Activated CD8-positive, alpha-beta memory T cell treated with anti-CD3 and anti-CD28 coated beads, Interleukin-2, amount 10 ng/mL, durations not matched to agents 7 days and 5 days (primary cell): ENCODE results near the gene KCNK6. TPM values are rescaled to one million over a fixed set of nuclear protein-coding genes. Genes with fewer than 3 reads are reported as not detected.

Source experiments
- ATAC-seq: fragments of 150-1000 bp; cut with Tn5 transposase; one replicate; pipeline ENCODE4 v1.10.0; 2021; ENCODE audit warnings: moderate library complexity
- CTCF ChIA-PET: fragments of 350-600 bp; sonication (Branson Sonifier 250); formaldehyde crosslinking; loops from one replicate; lab custom pipeline; 2021; ENCODE audit warnings: antibody characterized with exemption; lab: Charles Lee
- DNase-seq: peaks from one replicate; pipeline ENCODE4 v3.0.0-alpha.2; 2020
- H3K27ac Mint-ChIP-seq: one replicate; pipeline ENCODE4 v1.8.0; 2021; ENCODE audit warnings: mild to moderate bottlenecking, mixed read lengths
- H3K27me3 Mint-ChIP-seq: one replicate; pipeline ENCODE4 v1.8.0; 2021; ENCODE audit warnings: mixed read lengths
- H3K36me3 Mint-ChIP-seq: one replicate; pipeline ENCODE4 v1.8.0; 2021; ENCODE audit warnings: mild to moderate bottlenecking, mixed read lengths
- H3K4me1 Mint-ChIP-seq: one replicate; pipeline ENCODE4 v1.8.0; 2021; ENCODE audit warnings: mixed read lengths
- H3K4me3 Mint-ChIP-seq: one replicate; pipeline ENCODE4 v1.8.0; 2021; ENCODE audit warnings: mild to moderate bottlenecking, moderate library complexity, mixed read lengths
- H3K9me3 Mint-ChIP-seq: one replicate; pipeline ENCODE4 v1.8.0; 2022; ENCODE audit warnings: low read depth, mixed read lengths
- total RNA-seq, 2 experiments: library from RNA; stranded (reverse); gene quantifications; one replicate each; pipeline ENCODE4 v1.2.3, GENCODE V29; 2021

Gene KCNK6
- total RNA-seq, 2 experiments from 2014 or later, result 10.8 to 13.5 TPM

GRCh38 chr19:38304866-38305429 lies 14.7 kb upstream of the KCNK6 start:
- Mint-ChIP-seq H3K9me3 (no peaks in the 10 kb centered on the region), H3K27ac (no peak overlapping the region), H3K4me3 (no peak overlapping the region), H3K36me3 (peaks cover 6% of the 10 kb centered on the region), H3K4me1 (no peaks in the 10 kb centered on the region), H3K27me3 (no peaks in the 10 kb centered on the region)
- CTCF ChIA-PET, result no interaction called here
- DNase-seq (no peak), ATAC-seq (no peak)

GRCh38 chr19:38306236-38306635 lies 13.4 kb upstream of the KCNK6 start:
- CTCF ChIA-PET, result no interaction called here
- no peak overlapping the region for H3K4me3 Mint-ChIP-seq
- DNase-seq (no peak), ATAC-seq (no peak)
- H3K9me3 Mint-ChIP-seq, result no peaks in the 10 kb centered on the region
- peaks cover under 1% of the 10 kb centered on the region for H3K4me1 Mint-ChIP-seq
- H3K36me3 Mint-ChIP-seq, result peaks cover 9% of the 10 kb centered on the region
- H3K27ac Mint-ChIP-seq, result no peak overlapping the region
- no peaks in the 10 kb centered on the region for H3K27me3 Mint-ChIP-seq

DNA sequence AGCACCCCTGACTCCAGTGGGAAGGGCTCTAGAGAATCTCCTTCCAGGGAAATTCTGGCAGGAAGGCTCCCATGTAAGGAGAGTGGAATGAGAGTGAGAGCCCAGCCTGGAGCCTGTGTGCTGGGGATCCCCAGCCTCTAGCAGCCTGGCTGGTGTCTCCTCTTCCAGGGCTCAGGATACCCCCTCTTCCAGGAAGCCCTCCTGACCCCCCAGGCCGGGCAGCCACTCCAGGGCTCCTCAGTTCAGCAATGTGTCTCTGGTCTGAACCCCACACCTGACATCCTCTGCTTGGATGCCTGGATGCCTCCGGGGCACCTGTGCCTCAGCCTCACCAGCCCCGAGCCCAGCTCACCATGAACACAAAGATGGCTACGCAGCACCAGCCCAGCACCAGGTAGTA lies 12.6 kb upstream of the KCNK6 start:
- Mint-ChIP-seq H3K9me3 (no peaks in the 10 kb centered on the region), H3K4me3 (no peak overlapping the region), H3K27me3 (no peaks in the 10 kb centered on the region), H3K4me1 (peaks cover 4% of the 10 kb centered on the region), H3K27ac (no peak overlapping the region), H3K36me3 (peaks cover 10% of the 10 kb centered on the region)
- DNase-seq, result no peak
- CTCF ChIA-PET, result interaction anchor here (0.5 to 1.6 kb wide), 2 partner anchors 63 to 72 kb away, joined by 3 read pairs; no protein-coding TSS in a partner anchor
- ATAC-seq, result no peak

DNA sequence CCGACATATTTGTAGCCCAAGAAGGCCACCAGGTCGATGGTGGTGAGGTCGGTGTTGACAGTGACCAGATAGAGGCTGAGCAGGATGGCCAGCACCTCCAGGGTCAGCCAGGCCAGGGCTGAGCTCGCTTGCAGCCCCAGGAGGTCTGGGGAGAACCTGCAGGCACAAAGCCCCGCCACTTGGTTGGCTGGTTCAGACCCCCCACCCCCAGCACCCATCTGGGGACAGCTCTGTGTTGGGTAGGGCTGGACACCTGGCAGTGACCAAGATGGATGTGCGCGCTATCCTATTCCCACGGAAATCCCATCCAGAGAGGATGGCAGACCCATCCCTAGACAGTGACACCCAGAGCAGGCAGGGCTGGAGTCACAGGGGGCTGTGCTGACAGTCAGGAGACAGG lies 12.0 kb upstream of the KCNK6 start:
- H3K4me3 Mint-ChIP-seq, result no peak overlapping the region
- peaks cover 4% of the 10 kb centered on the region for H3K4me1 Mint-ChIP-seq
- CTCF ChIA-PET, result interaction anchor here (0.5 to 1.6 kb wide), 2 partner anchors 63 to 73 kb away, joined by 3 read pairs; no protein-coding TSS in a partner anchor
- ATAC-seq, result no peak
- H3K27ac Mint-ChIP-seq, result no peak overlapping the region
- no peaks in the 10 kb centered on the region for H3K9me3 Mint-ChIP-seq
- H3K36me3 Mint-ChIP-seq, result peaks cover 10% of the 10 kb centered on the region
- no peak for DNase-seq
- no peaks in the 10 kb centered on the region for H3K27me3 Mint-ChIP-seq

- CTCF ChIA-PET, result interaction anchor here (1.6 kb wide), 1 partner anchor 64 kb away, joined by 3 read pairs; no protein-coding TSS in a partner anchor
- ATAC-seq (no peak), DNase-seq (no peak)
These were observed 11.5 kb upstream of the KCNK6 start for GRCh38 chr19:38308006-38308766.

DNA sequence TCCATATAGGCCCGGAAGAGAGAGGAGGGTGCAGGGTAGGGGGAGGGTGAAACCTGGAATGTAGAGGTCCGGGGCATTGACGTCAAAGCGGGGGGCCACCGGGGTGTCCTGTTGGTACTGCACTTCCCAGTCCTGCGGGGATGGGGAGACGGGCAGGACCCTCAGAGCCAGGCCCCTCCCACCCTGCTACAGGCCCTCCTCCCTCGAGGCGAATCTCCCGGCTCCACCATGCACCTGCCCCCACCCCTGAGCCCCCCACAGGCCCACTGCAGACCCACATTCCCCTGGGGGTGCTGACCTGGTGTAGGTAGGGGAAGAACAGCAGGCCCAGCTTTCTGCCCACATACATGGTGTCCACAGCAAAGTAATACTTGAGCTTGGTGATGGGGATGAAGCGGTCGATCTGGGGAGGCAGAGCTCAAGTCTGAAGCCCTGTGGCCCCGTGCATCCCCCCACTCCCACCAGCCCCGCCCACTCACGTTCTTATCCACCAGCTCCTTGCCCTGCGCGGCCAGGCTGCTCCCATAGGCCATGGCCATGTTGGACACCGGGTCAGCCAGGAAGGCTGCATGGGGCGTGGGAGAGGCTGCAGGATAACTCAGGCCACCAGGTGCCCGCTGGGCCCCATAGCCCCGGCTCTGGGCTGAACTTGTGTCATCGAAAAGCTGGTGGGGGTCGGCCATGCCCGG lies 10.6 kb upstream of the KCNK6 start:
- ATAC-seq (no peak), DNase-seq (no peak)
- Mint-ChIP-seq H3K4me1 (peaks cover 8% of the 10 kb centered on the region), H3K4me3 (no peak overlapping the region), H3K27me3 (no peaks in the 10 kb centered on the region), H3K9me3 (no peaks in the 10 kb centered on the region), H3K36me3 (peaks cover 10% of the 10 kb centered on the region), H3K27ac (no peak overlapping the region)
- CTCF ChIA-PET, result no interaction called here

More at GRCh38 chr19:38308006-38308766, 11.5 kb upstream of the KCNK6 start:
- Mint-ChIP-seq H3K27me3 (no peaks in the 10 kb centered on the region), H3K4me1 (peaks cover 5% of the 10 kb centered on the region), H3K27ac (peak overlapping the region; percentile 12), H3K9me3 (no peaks in the 10 kb centered on the region), H3K36me3 (peaks cover 10% of the 10 kb centered on the region), H3K4me3 (no peak overlapping the region)

DNA sequence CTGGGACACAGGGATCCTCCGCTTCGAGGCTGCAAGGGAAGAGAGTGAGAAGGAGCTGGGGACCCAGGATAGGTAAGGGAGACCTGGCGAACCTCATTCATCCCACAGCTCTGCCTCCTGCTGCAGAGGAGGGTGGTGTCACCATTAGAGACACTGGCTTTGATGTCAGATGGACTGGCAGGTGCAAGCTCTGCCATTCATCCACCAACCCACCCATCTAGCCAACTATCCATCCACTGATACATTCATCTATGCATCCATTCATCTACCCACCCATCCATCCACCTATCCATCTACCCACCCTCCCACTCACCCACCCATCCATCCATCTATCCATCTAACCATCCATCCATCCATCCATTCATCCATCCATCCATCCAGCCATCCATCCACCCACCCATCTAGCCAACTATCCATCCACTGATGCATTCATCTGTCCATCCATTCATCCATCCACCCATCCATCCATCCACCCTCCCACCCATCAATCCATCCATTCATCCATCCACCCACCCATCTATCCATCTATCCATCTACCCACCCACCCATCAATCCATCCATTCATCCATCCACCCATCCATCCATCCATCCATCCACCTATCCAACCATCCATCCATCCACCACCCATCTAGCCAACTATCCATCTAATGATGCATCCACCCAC lies 9.9 kb upstream of the KCNK6 start:
- CTCF ChIA-PET, result no interaction called here
- no peak overlapping the region for H3K27ac Mint-ChIP-seq
- H3K27me3 Mint-ChIP-seq, result no peaks in the 10 kb centered on the region
- no peaks in the 10 kb centered on the region for H3K9me3 Mint-ChIP-seq
- DNase-seq (no peak), ATAC-seq (no peak)
- H3K4me3 Mint-ChIP-seq, result no peak overlapping the region
- peaks cover 10% of the 10 kb centered on the region for H3K36me3 Mint-ChIP-seq
- peaks cover 10% of the 10 kb centered on the region for H3K4me1 Mint-ChIP-seq

DNA sequence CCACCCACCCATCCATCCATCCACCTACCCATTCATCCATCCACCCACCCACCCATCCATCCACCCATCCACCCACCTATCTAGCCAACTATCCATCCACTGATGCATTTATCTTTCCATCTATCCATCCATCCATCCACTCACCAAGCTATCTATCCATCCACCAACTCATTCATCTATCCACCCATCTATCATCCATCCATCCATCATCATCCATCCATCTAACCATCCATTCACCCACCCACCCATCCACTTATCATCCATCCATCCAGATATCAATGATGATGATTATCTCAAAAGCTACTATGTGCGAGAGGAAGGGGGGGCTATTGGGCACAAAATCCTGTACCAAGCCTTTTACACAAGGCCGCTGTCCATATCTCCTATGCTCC lies 9.4 kb upstream of the KCNK6 start:
- no peak for ATAC-seq
- Mint-ChIP-seq H3K4me3 (no peak overlapping the region), H3K27me3 (no peaks in the 10 kb centered on the region), H3K36me3 (peaks cover 10% of the 10 kb centered on the region), H3K4me1 (peaks cover 14% of the 10 kb centered on the region), H3K27ac (no peak overlapping the region), H3K9me3 (no peaks in the 10 kb centered on the region)
- CTCF ChIA-PET, result no interaction called here
- no peak for DNase-seq

DNA sequence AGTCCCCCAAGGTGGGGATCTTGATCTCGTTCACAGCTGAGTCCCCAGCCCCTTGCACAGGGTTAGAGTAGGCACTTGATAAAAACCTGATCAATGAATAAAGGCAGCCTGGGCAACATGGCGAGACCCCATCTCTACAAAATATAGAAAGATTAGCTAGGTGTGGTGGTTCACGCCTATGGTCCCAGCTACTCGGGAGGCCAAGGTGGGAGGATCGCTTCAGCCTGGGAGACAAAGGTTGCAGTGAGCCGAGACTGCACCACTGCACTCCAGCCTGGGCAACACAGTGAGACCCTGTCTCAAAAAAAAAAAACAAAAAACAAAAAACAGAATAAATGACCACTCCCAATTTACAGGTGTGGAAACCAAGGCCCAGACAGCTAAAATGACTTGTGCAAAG lies 8.7 kb upstream of the KCNK6 start:
- CTCF ChIA-PET, result interaction anchor here (0.6 kb wide), 1 partner anchor 637 kb away, joined by 5 read pairs; no protein-coding TSS in a partner anchor
- Mint-ChIP-seq H3K27me3 (no peaks in the 10 kb centered on the region), H3K36me3 (peaks cover 10% of the 10 kb centered on the region), H3K27ac (no peak overlapping the region), H3K4me1 (peaks cover 15% of the 10 kb centered on the region), H3K4me3 (no peak overlapping the region), H3K9me3 (no peaks in the 10 kb centered on the region)
- ATAC-seq (no peak), DNase-seq (no peak)

DNA sequence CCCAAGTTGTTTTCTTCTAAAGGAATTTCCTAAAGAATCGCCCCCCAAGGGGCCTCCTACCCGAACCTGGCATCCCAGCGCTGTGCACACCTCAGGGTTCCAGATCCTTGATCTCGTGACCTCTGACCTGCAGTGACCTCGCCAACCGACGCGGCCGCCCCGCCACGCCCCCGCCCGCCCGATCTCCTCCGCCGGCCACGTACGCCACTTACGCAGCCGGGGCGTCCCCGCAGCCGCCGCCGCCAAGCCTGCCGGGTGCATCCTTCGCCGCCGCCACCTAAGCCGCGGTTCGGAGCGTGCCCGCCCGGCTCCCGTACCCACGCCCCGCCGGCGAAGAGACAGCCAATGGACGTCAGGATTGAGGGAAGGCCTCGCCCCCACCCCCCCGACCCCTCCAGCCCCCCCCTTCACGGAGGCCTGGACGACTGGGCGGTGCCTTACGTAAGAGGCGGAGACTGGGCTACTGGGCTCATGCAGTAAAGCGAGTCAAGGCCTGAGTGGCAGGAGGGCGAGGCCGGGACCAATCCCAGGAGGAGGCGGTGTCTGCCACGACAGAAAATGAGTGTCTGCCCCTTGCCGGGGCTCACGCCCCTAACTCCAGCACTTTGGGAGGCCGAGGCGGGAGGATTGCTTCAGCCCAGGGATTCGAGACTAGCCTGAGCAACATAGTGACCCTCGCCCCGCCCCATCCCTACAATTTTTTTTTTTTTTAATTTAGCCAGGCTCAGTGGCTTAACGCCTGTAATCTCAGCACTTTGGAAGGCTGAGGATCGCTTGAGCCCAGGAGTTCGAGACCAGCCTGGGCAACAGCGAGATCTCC lies 3.8 kb upstream of the KCNK6 start, which contains the start of gene YIF1B:
Gene YIF1B, minus strand, starts transcription at position 291 of the 820 bp plus-strand sequence. Its CDS starts 30 bp downstream, at position 261.
- DNase-seq (peak; percentile 98), ATAC-seq (peak; percentile 94)
- Mint-ChIP-seq H3K27me3 (no peaks in the 10 kb centered on the region), H3K9me3 (no peaks in the 10 kb centered on the region), H3K4me1 (peaks cover 47% of the 10 kb centered on the region), H3K4me3 (peak within 1 kb of the TSS; percentile 94), H3K27ac (peak within 1 kb of the TSS; percentile 97), H3K36me3 (peaks cover 2% of the 10 kb centered on the region)
- CTCF ChIA-PET, result no interaction called here

DNA sequence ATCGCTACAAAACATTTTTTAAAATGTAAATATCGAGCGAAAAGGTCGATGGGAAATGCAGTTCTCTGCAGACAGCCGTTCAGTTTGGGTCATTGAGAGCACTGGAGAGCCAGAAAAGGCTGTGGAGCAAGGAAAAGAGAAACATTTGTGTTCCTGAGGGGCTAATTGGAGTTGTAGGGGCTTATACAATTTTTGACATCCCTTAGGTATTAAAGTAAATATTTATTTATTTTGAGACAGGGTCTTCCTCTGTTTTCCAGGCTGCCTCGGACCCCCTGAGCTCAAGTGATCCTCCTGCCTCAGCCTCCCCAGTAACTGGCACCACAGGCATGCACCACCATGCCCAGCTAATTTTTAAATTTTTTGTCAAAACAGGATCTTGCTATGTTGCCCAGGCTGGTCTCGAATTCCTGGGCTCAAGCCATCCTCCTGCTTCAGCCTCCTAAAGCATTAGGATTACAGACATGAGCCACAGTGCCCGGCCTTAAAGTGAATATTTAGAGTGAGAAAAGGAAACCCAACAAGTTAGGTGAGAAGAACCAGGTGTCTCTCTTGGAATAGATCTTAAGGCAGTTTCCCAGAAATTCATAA lies 3.1 kb upstream of the KCNK6 start:
- Mint-ChIP-seq H3K4me1 (peaks cover 49% of the 10 kb centered on the region), H3K27me3 (no peaks in the 10 kb centered on the region), H3K4me3 (peak overlapping the region; percentile 94), H3K9me3 (no peaks in the 10 kb centered on the region), H3K27ac (peak overlapping the region; percentile 97), H3K36me3 (no peaks in the 10 kb centered on the region)
- CTCF ChIA-PET, result no interaction called here
- no peak for DNase-seq
- peak; percentile 1 for ATAC-seq

DNA sequence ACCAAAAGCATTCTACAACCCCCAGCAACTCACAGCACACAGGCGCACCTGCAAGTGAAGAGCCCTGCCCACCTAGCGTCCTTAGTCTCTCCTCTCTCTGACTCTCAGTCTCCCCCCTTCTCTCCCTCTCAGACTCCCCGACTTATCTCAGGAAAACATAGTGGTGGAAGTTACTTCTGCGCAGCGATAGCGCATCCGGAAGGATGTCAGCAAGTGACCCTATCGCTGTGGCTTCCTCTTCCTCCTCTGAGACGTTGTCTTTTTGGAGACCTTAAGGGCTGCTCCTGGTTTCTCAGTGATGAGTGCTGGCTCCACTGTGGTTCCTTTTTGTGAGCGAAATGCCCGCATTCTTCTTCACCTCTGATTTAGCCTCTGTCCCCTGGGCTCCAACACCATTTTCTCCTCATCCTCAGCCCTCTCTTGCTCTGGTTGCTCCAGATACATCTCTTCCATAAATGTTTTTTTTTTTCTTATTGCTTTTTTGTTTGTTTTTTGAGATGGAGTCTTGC lies 2.5 kb upstream of the KCNK6 start:
- H3K36me3 Mint-ChIP-seq, result no peaks in the 10 kb centered on the region
- peak overlapping the region; percentile 94 for H3K4me3 Mint-ChIP-seq
- CTCF ChIA-PET, result interaction anchor here (1.5 to 5.7 kb wide), 2 partner anchors 16 to 73 kb away, joined by 4 to 41 read pairs; partner anchors contain the start of gene CATSPERG
- peak; percentile 69 for DNase-seq
- H3K27me3 Mint-ChIP-seq, result no peaks in the 10 kb centered on the region
- ATAC-seq, result no peak
- H3K4me1 Mint-ChIP-seq, result peaks cover 55% of the 10 kb centered on the region
- no peaks in the 10 kb centered on the region for H3K9me3 Mint-ChIP-seq
- peak overlapping the region; percentile 97 for H3K27ac Mint-ChIP-seq
